GM12878 (cell line): Measurements from ENCODE around the gene DRAP1. TPM values are rescaled to one million over a fixed set of nuclear protein-coding genes. Genes with fewer than 3 reads are reported as not detected.

Experiments
- ATAC-seq: fragments of 200-7000 bp; cut with Tn5 transposase; 3 replicates; pipeline ENCODE4 v1.9.1; 2020; ENCODE audit warnings: mild to moderate bottlenecking, moderate library complexity
- BruUV-seq: library from RNA; stranded (reverse); fragments of 400-500 nt; replicated peaks from 2 replicates; lab custom pipeline; 2021; lab: Mats Ljungman, UMichigan
- CTCF ChIA-PET: fragments of 300-600 bp; sonication (Branson Sonifier 250); formaldehyde crosslinking; extraction: SDS; loops from one replicate; lab custom pipeline; 2021; ENCODE audit warnings: inconsistent platforms; lab: Yijun Ruan, JAX
- POLR2A ChIA-PET: fragments of 350-600 bp; formaldehyde crosslinking; extraction: SDS; loops from one replicate; lab custom pipeline; 2021; ENCODE audit warnings: inconsistent platforms; lab: Charles Lee
- RAD21 ChIA-PET: fragments of 300-600 bp; sonication (Branson Sonifier 250); formaldehyde crosslinking; loops from one replicate; lab custom pipeline; 2023; ENCODE audit warnings: antibody characterized with exemption; ENCODE audit not compliant: unreplicated experiment; lab: Charles Lee
- SMC1A ChIA-PET: fragments of 300-600 bp; sonication (Branson Sonifier 250); formaldehyde crosslinking; loops from one replicate; lab custom pipeline; 2023; ENCODE audit not compliant: unreplicated experiment, uncharacterized antibody; lab: Charles Lee
- DNase-seq: peaks from one replicate; pipeline ENCODE4 v3.0.0-alpha.2; 2011; ENCODE audit warnings: low read depth, low spot score
- FAIRE-seq: peaks from 3 replicates; lab custom pipeline; 2011; peaks lifted over from hg19 to GRCh38; lab: Jason Lieb, UNC
- H2AFZ ChIP-seq: 2 replicates; pipeline ENCODE4 v1.6.0; 2011; ENCODE audit warnings: low read depth, low read length, control low read depth; ENCODE audit not compliant: control insufficient read depth
- H3K27ac ChIP-seq: 2 replicates; pipeline ENCODE4 v1.5.1; 2011; ENCODE audit warnings: control low read depth; ENCODE audit not compliant: control insufficient read depth, insufficient read depth
- H3K27me3 ChIP-seq, 2 experiments: replicated peaks in 1 of 2; 2 replicates each; pipeline versions ENCODE4 v1.6.0 to v1.6.1; 2011; ENCODE audit warnings: low read length in 1 of 2; ENCODE audit not compliant: control insufficient read depth in 2 of 2, insufficient read depth in 2 of 2
- H3K36me3 ChIP-seq, 2 experiments: 2 replicates each; pipeline ENCODE4 v1.5.1; 2011; ENCODE audit warnings: low read length in 1 of 2; ENCODE audit not compliant: control insufficient read depth in 2 of 2, insufficient read depth in 2 of 2
- H3K4me1 ChIP-seq: 2 replicates; pipeline ENCODE4 v1.6.1; 2011; ENCODE audit warnings: mild to moderate bottlenecking, low read length, moderate library complexity, mixed read lengths; ENCODE audit not compliant: control insufficient read depth, insufficient read depth
- H3K4me2 ChIP-seq: 2 replicates; pipeline ENCODE4 v1.6.0; 2011; ENCODE audit warnings: control low read depth; ENCODE audit not compliant: control insufficient read depth, insufficient read depth
- H3K4me3 ChIP-seq: fragments of 200-600 bp; sonication (generic); 2 replicates; pipeline ENCODE4 v1.5.1; 2016
- H3K79me2 ChIP-seq: 2 replicates; pipeline ENCODE4 v1.6.0; 2011; ENCODE audit warnings: low read length; ENCODE audit not compliant: control insufficient read depth, insufficient read depth
- H3K9ac ChIP-seq: 2 replicates; pipeline ENCODE4 v1.8.0; 2011; ENCODE audit warnings: low read length, control low read depth, mixed read lengths; ENCODE audit not compliant: control insufficient read depth, insufficient read depth
- H3K9me3 ChIP-seq: replicated peaks from 3 replicates; pipeline ENCODE4 v1.5.1; 2011; ENCODE audit warnings: mild to moderate bottlenecking, low read length; ENCODE audit not compliant: control insufficient read depth, insufficient read depth
- H4K20me1 ChIP-seq: 2 replicates; pipeline ENCODE4 v1.6.0; 2011; ENCODE audit not compliant: control insufficient read depth, insufficient read depth
- BCL3 ChIP-seq: IDR thresholded peaks from 2 replicates; pipeline ENCODE4 v1.6.1; 2011; ENCODE audit warnings: borderline replicate concordance, low read depth, mild to moderate bottlenecking, moderate library complexity, low read length; ENCODE audit not compliant: insufficient read depth, poor library complexity, severe bottlenecking
- CHD1 ChIP-seq: IDR thresholded peaks from 2 replicates; pipeline ENCODE4 v1.6.1; 2012; ENCODE audit warnings: low read depth, low read length, improper control_type of control experiment
- FOXM1 ChIP-seq: IDR thresholded peaks from 2 replicates; pipeline ENCODE4 v1.6.1; 2012; ENCODE audit warnings: low read depth, mild to moderate bottlenecking, inconsistent platforms, low read length, moderate library complexity
- KDM1A ChIP-seq: fragments of 200-600 bp; sonication (generic); IDR thresholded peaks from 2 replicates; pipeline ENCODE4 v1.6.1; 2016; ENCODE audit warnings: borderline replicate concordance
- MTA3 ChIP-seq: IDR thresholded peaks from 2 replicates; pipeline ENCODE4 v1.6.1; 2012; ENCODE audit warnings: low read length, inconsistent platforms, borderline replicate concordance
- NR2C2 ChIP-seq: IDR thresholded peaks from 2 replicates; pipeline ENCODE4 v1.6.1; 2011; ENCODE audit warnings: borderline replicate concordance, low read depth; ENCODE audit not compliant: control insufficient read depth, insufficient read length
- PBX3 ChIP-seq: IDR thresholded peaks from 2 replicates; pipeline ENCODE4 v1.6.1; 2011; ENCODE audit warnings: mild to moderate bottlenecking, low read depth, low read length, moderate library complexity; ENCODE audit not compliant: insufficient replicate concordance
- SMAD1 ChIP-seq: fragments of 450-650 bp; IDR thresholded peaks from 2 replicates; pipeline ENCODE4 v1.6.1; 2018; ENCODE audit warnings: mild to moderate bottlenecking, low read depth; ENCODE audit not compliant: partially characterized antibody
- ZBED1 ChIP-seq: IDR thresholded peaks from 2 replicates; pipeline ENCODE4 v1.6.1; 2016; ENCODE audit warnings: borderline replicate concordance
- ZNF24 ChIP-seq: fragments of 450-650 bp; IDR thresholded peaks from 2 replicates; pipeline ENCODE4 v1.6.1; 2017; ENCODE audit warnings: antibody characterized with exemption, mild to moderate bottlenecking
- WGBS: methylation state at CpG from one replicate; pipeline ENCODE4 v1.1.6; 2016; ENCODE audit warnings: low lambda C conversion rate; ENCODE audit not compliant: insufficient replicate concordance, insufficient coverage; ENCODE audit errors: missing lambda C conversion rate; 5-methylcytosine and 5-hydroxymethylcytosine counted together
- in situ Hi-C: fragments of 300-500 bp; cut with MboI; formaldehyde crosslinking; loops from 9 replicates; pipeline ENCODE4 v1.14.3; 2018; ENCODE audit warnings: mixed read lengths
- intact Hi-C: fragments of 100-400 bp; cut with micrococcal nuclease; formaldehyde crosslinking; loops from one replicate; pipeline ENCODE4 v1.14.2; 2022; ENCODE audit not compliant: unreplicated experiment
- polyA plus RNA-seq, 11 experiments: library from polyadenylated mRNA; depleted of rRNA in 4 of 11; unstranded in 6 of 11; stranded (reverse) in 5 of 11; fragments of >200 nt; fragmentation: Nextera tagmentation in 4 of 11; fragmentation: Illumina TruSeq in 1 of 11; extraction: Ambion mirVana in 4 of 11; extraction: Trizol in 1 of 11; gene quantifications; 1 replicate in 1 of 11; 2 replicates in 10 of 11; pipeline versions ENCODE4 v1.2.1 to v1.2.3, GENCODE V29; 2011 to 2016; ENCODE audit warnings: inconsistent platforms in 2 of 11, missing spikeins in 2 of 11, low read depth in 1 of 11
- total RNA-seq, 4 experiments: library from RNA; depleted of rRNA in 3 of 4; stranded (reverse); fragments of >200 nt in 3 of 4; fragmentation: Illumina TruSeq in 1 of 4; extraction: Trizol in 1 of 4; gene quantifications; 2 replicates each; pipeline versions ENCODE4 v1.2.1 to v1.2.3, GENCODE V29; 2013 to 2021

The DRAP1 gene
- total and polyA plus RNA-seq, 10 of the 15 experiments (the other 5 are each of a cell fraction or from before 2014, with no cell fraction given) = 9.4 to 163 (median 114) TPM

GRCh38 chr11:65934014-65934413 is 14.8 kb downstream of the DRAP1 start:
- Histone ChIP-seq H3K9ac (no peak overlapping the region), H3K27me3 (no peaks in the 10 kb centered on the region), H3K4me2 (no peak overlapping the region), H3K27ac (no peak overlapping the region), H3K4me3 (no peak overlapping the region), H3K36me3 (no peaks in the 10 kb centered on the region), H3K9me3 (no peaks in the 10 kb centered on the region), H3K79me2 (no peaks in the 10 kb centered on the region), H2AFZ (no peak overlapping the region), H3K4me1 (peaks cover under 1% of the 10 kb centered on the region), H4K20me1 (no peaks in the 10 kb centered on the region)
- no peak for TF ChIP-seq NR2C2
- no TSS peak for BruUV-seq
- no peak for ATAC-seq
- ChIA-PET POLR2A (interaction anchor here (0.7 kb wide), 1 partner anchor 22 kb away, joined by 6 read pairs; no protein-coding TSS in a partner anchor), RAD21 (no interaction called here), SMC1A (interaction anchor here (1.7 kb wide), 1 partner anchor 36 kb away, joined by 3 read pairs; no protein-coding TSS in a partner anchor), CTCF (interaction anchor here (0.7 to 3.1 kb wide), 3 partner anchors 11 to 49 kb away, joined by 3 to 16 read pairs (median 8); partner anchors contain the start of gene CCDC85B)
- no peak for FAIRE-seq
- WGBS = 96% methylated on average over 3 of the region's 4 CpGs
- in situ Hi-C loops = no loop called here
- no peak for DNase-seq
- intact Hi-C loops = no loop called here

- in situ Hi-C loops (no loop called here), intact Hi-C loops (no loop called here)
- ChIA-PET SMC1A (no interaction called here), POLR2A (interaction anchor here (1.7 kb wide), 1 partner anchor 9 kb away, joined by 6 read pairs; no protein-coding TSS in a partner anchor), CTCF (no interaction called here), RAD21 (no interaction called here)
- no peaks in the 10 kb centered on the region for H3K79me2 ChIP-seq
- FAIRE-seq (no peak), DNase-seq (no peak), ATAC-seq (no peak)
- no peak overlapping the region for H3K27ac ChIP-seq
- H3K9me3 ChIP-seq = no peaks in the 10 kb centered on the region
- 56% methylated on average over 4 of the region's 4 CpGs for WGBS
- peaks cover 8% of the 10 kb centered on the region for H3K4me1 ChIP-seq
- H3K9ac ChIP-seq = no peak overlapping the region
- H3K36me3 ChIP-seq = no peaks in the 10 kb centered on the region
- H3K27me3 ChIP-seq = no peaks in the 10 kb centered on the region
- H2AFZ ChIP-seq = no peak overlapping the region
- BruUV-seq = no TSS peak
- H3K4me3 ChIP-seq = no peak overlapping the region
- H4K20me1 ChIP-seq = no peaks in the 10 kb centered on the region
- H3K4me2 ChIP-seq = no peak overlapping the region
- TF ChIP-seq FOXM1 (no peak), KDM1A (no peak), PBX3 (no peak), CHD1 (no peak), MTA3 (no peak), BCL3 (no peak), ZBED1 (no peak), ZNF24 (no peak), SMAD1 (no peak)
- TF ChIP-seq, all 136 proteins: peak for 0
Measured at GRCh38 chr11:65937766-65938165, 18.5 kb downstream of the DRAP1 start.
